ENCODE measurements around the gene FAM120A.
"Not testable (repeated sequence)": the region's sequence is repeated elsewhere in the genome, so short reads cannot be mapped to it uniquely, and the experiment has no call there.

Gene FAM120A

DNA sequence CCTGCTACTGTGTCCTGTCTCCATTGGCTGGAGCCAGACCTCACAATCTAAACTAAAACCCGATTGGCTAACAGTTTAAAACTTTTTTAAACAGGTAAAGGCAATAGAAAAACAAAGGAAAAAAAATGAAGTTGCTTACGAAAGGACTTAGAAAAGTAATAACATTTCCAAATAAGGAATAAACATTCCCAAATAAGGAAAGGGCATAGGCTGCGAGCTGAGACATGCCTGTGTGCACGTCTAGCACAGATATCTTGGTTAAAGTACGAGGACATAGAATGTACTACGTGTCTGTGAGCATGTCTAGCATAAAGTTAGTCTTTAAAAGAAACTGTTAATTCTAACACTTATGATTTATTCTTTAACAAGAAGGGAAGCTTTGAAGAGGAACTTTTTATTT is 15.3 kb upstream of the FAM120A start:
- Histone ChIP-seq H3K36me3 (replicated peaks) (no peaks in the 10 kb centered on the region), H3K9me3 (no peaks in the 10 kb centered on the region), H3K4me3 (no peak overlapping the region), H3K4me1 (no peaks in the 10 kb centered on the region), H3K27me3 (ENCODE audit: low read depth) (no peaks in the 10 kb centered on the region)
- in situ Hi-C loops (cut with MboI; ENCODE audit: low sequenced_read_pairs) = no loop called here
- no peak for DNase-seq (ENCODE audit: low spot score in 2 of 2)

DNA sequence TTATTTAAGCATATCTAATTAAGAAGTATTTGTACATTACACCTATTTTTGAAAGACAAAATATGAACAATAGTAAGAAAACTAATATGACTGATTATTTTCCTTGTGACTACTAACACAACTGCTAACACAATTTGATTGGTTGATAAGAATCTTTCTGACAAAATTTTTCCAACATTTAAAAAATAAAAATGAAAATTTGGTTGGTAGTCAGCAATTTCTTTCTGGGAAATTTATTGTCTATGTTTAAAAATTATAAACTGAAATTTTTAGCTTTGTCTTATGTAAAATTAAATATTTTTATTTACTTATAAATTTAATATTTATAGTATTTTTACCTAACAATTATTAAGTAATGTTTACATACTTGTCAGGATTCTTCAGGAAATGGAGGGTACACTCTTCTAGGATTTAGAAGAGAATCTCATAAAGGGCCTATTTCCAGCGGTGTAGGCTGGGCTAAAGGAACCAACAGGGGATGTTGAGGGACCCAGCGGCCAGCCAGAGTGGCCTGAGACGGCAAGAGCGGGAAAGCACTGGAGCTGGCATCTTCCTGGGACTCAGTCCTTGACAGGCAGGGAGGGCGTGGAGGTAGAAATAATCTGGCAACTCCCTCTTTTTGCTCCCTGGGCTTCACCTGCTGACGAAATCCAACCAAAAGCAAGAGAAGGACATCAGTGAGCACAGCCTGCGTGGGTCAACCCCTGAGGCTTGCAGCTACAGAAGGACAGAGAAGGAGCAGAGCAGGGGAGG is 14.7 kb upstream of the FAM120A start:
- no peak for DNase-seq (ENCODE audit: low spot score in 2 of 2)
- H3K27me3 ChIP-seq (ENCODE audit: low read depth) = no peaks in the 10 kb centered on the region
- H3K9me3 ChIP-seq = no peaks in the 10 kb centered on the region
- in situ Hi-C loops (cut with MboI; ENCODE audit: low sequenced_read_pairs) = no loop called here
- H3K4me3 ChIP-seq = no peak overlapping the region
- H3K4me1 ChIP-seq = no peaks in the 10 kb centered on the region
- no peaks in the 10 kb centered on the region for H3K36me3 ChIP-seq (replicated peaks)

DNA sequence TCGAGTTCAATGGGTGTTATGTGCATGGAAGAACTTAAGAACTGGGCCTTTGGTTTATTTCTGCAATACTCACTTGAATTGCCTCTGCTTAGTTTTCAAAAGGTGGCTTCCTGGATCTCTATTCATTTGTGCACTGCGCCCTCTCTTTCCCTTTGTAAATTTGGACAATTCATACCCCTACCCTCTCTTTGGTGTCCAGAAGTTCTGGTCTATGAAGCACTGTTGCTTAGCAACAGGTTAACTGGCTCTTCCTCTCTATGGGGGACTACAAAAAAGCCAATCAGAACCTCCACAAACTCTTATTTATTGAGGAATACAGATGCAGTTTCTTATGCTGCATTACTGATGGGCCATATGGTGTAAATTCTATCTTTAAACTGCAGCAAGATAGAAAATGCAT is 13.5 kb upstream of the FAM120A start:
- no peaks in the 10 kb centered on the region for H3K4me1 ChIP-seq
- in situ Hi-C loops (cut with MboI; ENCODE audit: low sequenced_read_pairs) = no loop called here
- DNase-seq (ENCODE audit: low spot score in 2 of 2) = no peak
- no peaks in the 10 kb centered on the region for H3K36me3 ChIP-seq (replicated peaks)
- H3K27me3 ChIP-seq (ENCODE audit: low read depth) = no peaks in the 10 kb centered on the region
- H3K9me3 ChIP-seq = no peaks in the 10 kb centered on the region
- no peak overlapping the region for H3K4me3 ChIP-seq

DNA sequence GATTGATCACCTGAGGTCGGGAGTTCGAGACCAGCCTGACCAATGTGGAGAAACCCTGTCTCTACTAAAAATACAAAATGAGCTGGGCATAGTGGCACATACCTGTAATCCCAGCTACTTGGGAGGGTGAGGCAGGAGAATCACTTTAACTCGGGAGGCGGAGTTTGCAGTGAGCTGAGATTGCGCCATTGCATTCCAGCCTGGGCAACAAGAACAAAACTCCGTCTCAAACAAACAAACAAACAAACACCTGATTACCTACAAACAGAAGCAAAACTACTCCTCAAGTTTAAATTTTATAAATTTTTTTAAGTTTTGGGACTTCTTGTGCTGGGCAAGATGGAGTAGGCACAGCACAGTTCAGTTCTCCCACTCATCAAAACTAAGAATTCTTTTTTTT is 12.2 kb upstream of the FAM120A start:
- DNase-seq (ENCODE audit: low spot score in 2 of 2); in situ Hi-C loops (cut with MboI; ENCODE audit: low sequenced_read_pairs); H3K27me3 ChIP-seq (ENCODE audit: low read depth); H3K4me3 ChIP-seq; H3K9me3 ChIP-seq; H3K4me1 ChIP-seq; H3K36me3 ChIP-seq (replicated peaks): not testable (repeated sequence)

GRCh38 chr9:93440896-93441580 is 10.4 kb upstream of the FAM120A start:
- Histone ChIP-seq H3K4me1 (no peaks in the 10 kb centered on the region), H3K9me3 (no peaks in the 10 kb centered on the region), H3K27me3 (ENCODE audit: low read depth) (no peaks in the 10 kb centered on the region), H3K4me3 (no peak overlapping the region), H3K36me3 (replicated peaks) (peaks cover under 1% of the 10 kb centered on the region)
- DNase-seq (ENCODE audit: low spot score in 2 of 2) = no peak
- in situ Hi-C loops (cut with MboI; ENCODE audit: low sequenced_read_pairs) = no loop called here

DNA sequence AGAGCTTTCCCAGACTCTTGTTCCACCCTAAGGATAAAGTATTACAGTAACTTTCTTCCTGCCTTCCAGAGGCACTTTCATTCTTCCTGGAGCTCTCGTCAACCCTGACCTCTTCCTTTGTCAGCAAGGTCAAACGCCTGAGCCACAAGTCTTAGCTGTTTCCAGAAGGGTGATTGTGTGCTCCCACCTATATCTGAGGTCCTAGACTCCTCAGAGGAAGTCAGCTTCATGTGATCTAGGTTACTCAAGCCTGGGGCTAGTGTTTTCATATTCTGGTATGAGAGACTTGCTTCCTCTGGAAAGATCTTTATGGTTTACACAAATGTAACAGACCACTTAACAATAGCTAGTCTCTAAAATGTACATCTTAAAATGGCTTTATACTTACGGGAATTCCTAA is 5.4 kb upstream of the FAM120A start:
- Histone ChIP-seq H3K4me1 (peaks cover 4% of the 10 kb centered on the region), H3K9me3 (no peaks in the 10 kb centered on the region), H3K27me3 (ENCODE audit: low read depth) (no peaks in the 10 kb centered on the region), H3K4me3 (no peak overlapping the region), H3K36me3 (replicated peaks) (peaks cover 46% of the 10 kb centered on the region)
- DNase-seq (ENCODE audit: low spot score in 2 of 2) = no peak
- in situ Hi-C loops (cut with MboI; ENCODE audit: low sequenced_read_pairs) = no loop called here

DNA sequence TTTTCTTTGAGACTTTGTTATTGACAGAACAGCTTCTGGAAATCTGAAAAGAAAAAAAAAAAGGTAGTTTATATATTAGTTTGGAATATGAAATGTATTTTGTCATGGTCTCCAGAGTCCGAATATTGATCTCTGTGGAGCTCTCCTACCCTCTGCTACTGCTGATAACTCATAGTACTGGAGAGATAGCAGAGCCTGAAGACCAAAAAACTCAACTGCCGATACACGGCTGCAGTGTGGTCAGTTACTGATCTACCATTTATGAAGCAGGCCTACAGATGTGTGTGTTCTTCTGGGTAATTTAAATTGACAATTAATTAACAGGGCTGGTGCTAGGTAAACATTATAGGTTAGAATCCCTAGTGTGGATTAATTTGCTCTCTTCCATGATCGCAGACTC is 3.8 kb upstream of the FAM120A start:
- Histone ChIP-seq H3K4me1 (peaks cover 4% of the 10 kb centered on the region), H3K4me3 (no peak overlapping the region), H3K36me3 (replicated peaks) (peaks cover 50% of the 10 kb centered on the region), H3K9me3 (no peaks in the 10 kb centered on the region), H3K27me3 (ENCODE audit: low read depth) (no peaks in the 10 kb centered on the region)
- no peak for DNase-seq (ENCODE audit: low spot score in 2 of 2)
- in situ Hi-C loops (cut with MboI; ENCODE audit: low sequenced_read_pairs) = no loop called here

DNA sequence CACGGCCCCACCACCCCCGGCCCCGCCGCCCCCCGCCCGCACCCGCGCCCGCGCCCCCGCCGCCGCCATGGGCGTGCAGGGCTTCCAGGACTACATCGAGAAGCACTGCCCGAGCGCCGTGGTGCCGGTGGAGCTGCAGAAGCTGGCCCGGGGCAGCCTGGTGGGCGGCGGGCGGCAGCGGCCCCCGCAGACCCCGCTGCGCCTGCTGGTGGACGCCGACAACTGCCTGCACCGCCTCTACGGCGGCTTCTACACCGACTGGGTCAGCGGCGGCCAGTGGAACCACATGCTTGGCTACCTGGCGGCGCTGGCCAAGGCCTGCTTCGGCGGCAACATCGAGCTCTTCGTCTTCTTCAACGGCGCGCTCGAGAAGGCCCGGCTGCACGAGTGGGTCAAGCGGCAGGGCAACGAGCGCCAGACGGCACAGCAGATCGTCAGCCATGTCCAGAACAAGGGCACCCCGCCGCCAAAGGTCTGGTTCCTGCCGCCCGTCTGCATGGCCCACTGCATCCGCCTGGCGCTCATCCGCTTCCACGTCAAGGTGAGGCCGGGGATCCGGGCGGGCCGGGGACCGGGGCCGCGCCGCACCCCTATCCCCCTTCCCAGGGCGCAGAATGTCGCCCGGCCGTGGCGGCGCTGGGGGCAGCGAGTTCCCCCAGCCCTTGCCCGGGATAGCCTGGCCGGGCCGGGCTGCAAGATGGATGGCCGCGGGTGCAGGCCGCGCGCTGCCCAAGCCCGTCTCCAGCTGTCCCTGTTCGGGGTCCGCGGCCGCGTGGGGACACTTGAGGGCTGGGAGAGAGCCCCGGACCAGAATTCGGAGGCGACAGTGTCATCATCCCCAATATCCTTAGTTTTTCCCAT is 594 bp downstream of the FAM120A start:
- Histone ChIP-seq H3K9me3 (no peaks in the 10 kb centered on the region), H3K4me1 (peaks cover 21% of the 10 kb centered on the region), H3K4me3 (peak overlapping the region; percentile 77), H3K27me3 (ENCODE audit: low read depth) (no peaks in the 10 kb centered on the region), H3K36me3 (replicated peaks) (peaks cover 59% of the 10 kb centered on the region)
- peak in 1 of 2 experiments; percentile 55 for DNase-seq (ENCODE audit: low spot score in 2 of 2)
- in situ Hi-C loops (cut with MboI; ENCODE audit: low sequenced_read_pairs) = no loop called here

DNA sequence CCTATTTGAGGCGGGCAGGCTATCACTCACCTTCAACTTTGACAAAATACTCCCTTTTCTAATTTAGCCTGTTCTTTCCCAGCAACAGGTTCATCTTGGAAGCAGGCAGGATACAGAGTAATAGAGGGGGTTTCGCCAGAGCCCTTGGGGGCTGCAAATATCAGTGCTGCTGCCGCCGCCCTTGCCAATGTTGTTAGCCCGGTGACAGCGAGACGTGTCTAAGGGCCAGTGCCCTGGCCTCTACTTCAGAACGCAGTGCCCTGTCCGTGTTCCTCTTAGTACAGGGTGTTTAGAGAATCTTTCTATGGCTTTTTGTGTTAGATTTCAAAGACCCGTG is 1.2 kb downstream of the FAM120A start:
- H3K4me1 ChIP-seq = peaks cover 21% of the 10 kb centered on the region
- peaks cover 53% of the 10 kb centered on the region for H3K36me3 ChIP-seq (replicated peaks)
- in situ Hi-C loops (cut with MboI; ENCODE audit: low sequenced_read_pairs) = no loop called here
- no peaks in the 10 kb centered on the region for H3K27me3 ChIP-seq (ENCODE audit: low read depth)
- H3K4me3 ChIP-seq = peak overlapping the region; percentile 77
- peak; percentile 19 to 45 for DNase-seq (ENCODE audit: low spot score in 2 of 2)
- no peaks in the 10 kb centered on the region for H3K9me3 ChIP-seq

- H3K36me3 ChIP-seq (replicated peaks) = peaks cover 47% of the 10 kb centered on the region
- H3K27me3 ChIP-seq (ENCODE audit: low read depth) = no peaks in the 10 kb centered on the region
- peak; percentile 92 to 94 for DNase-seq (ENCODE audit: low spot score in 2 of 2)
- H3K4me3 ChIP-seq = peak within 1 kb of the TSS; percentile 77
- peaks cover 21% of the 10 kb centered on the region for H3K4me1 ChIP-seq
- in situ Hi-C loops (cut with MboI; ENCODE audit: low sequenced_read_pairs) = no loop called here
- no peaks in the 10 kb centered on the region for H3K9me3 ChIP-seq
Measured at GRCh38 chr9:93453047-93453914, 1.8 kb downstream of the FAM120A start, which contains the start of gene FAM120AOS. Gene FAM120AOS (minus strand): TSS chr9:93453581. CDS start chr9:93452709, 872 bp downstream.

DNA sequence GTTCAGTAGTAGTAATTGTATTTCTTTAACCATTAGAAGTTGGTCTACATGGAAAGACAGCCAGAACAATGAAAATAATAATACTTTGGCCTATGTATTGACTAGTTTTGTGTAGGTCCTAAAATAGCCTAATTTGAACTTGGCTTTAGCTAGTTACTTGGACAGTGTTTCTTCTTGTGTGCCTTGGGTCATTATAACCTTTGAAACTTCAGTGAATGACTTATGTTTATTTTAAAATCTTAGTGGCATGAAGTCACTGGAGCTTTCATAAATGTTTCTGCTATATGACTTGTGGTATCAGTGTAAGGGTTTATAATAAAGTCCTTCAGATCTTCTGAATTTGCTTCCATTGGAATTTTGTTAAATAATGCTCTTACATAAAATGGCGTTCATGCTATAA is 4.5 kb downstream of the FAM120A start:
- Histone ChIP-seq H3K4me3 (no peak overlapping the region), H3K4me1 (peaks cover 16% of the 10 kb centered on the region), H3K27me3 (ENCODE audit: low read depth) (no peaks in the 10 kb centered on the region), H3K9me3 (no peaks in the 10 kb centered on the region), H3K36me3 (replicated peaks) (peaks cover 24% of the 10 kb centered on the region)
- no peak for DNase-seq (ENCODE audit: low spot score in 2 of 2)
- in situ Hi-C loops (cut with MboI; ENCODE audit: low sequenced_read_pairs) = no loop called here

- Histone ChIP-seq H3K4me1 (peaks cover 16% of the 10 kb centered on the region), H3K27me3 (ENCODE audit: low read depth) (no peaks in the 10 kb centered on the region), H3K4me3 (no peak overlapping the region), H3K36me3 (replicated peaks) (peaks cover 21% of the 10 kb centered on the region), H3K9me3 (no peaks in the 10 kb centered on the region)
- in situ Hi-C loops (cut with MboI; ENCODE audit: low sequenced_read_pairs) = no loop called here
- no peak for DNase-seq (ENCODE audit: low spot score in 2 of 2)
Measured at GRCh38 chr9:93456504-93456903, 5.0 kb downstream of the FAM120A start.

- H3K4me3 ChIP-seq = no peak overlapping the region
- no peaks in the 10 kb centered on the region for H3K9me3 ChIP-seq
- in situ Hi-C loops (cut with MboI; ENCODE audit: low sequenced_read_pairs) = no loop called here
- DNase-seq (ENCODE audit: low spot score in 2 of 2) = no peak
- H3K36me3 ChIP-seq (replicated peaks) = peaks cover 21% of the 10 kb centered on the region
- no peaks in the 10 kb centered on the region for H3K27me3 ChIP-seq (ENCODE audit: low read depth)
- H3K4me1 ChIP-seq = peaks cover 16% of the 10 kb centered on the region
Measured at GRCh38 chr9:93457006-93457405, 5.5 kb downstream of the FAM120A start.
